ENCODE measurements around the gene LRP1B.

DNA sequence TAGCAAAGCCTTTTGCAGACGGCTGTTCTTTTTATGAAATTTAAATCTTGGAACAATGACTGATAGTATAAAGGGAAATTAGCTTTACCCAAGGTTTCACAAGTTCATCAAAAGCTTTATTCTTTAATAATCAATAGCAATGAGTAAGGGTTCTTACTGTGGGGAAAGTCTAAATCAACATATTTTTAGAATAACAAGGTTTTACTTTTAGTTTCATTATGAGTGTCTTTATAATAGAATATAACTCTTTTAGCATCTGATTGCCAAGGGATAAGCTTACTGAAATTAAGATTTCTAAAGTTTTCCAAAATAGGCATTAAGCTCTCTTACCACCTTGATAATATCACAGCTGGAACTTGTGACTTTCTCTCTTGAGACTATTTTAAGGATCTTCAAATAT, 1489.7 kb downstream of the LRP1B start:
- TF ChIP-seq, protein P1, sequence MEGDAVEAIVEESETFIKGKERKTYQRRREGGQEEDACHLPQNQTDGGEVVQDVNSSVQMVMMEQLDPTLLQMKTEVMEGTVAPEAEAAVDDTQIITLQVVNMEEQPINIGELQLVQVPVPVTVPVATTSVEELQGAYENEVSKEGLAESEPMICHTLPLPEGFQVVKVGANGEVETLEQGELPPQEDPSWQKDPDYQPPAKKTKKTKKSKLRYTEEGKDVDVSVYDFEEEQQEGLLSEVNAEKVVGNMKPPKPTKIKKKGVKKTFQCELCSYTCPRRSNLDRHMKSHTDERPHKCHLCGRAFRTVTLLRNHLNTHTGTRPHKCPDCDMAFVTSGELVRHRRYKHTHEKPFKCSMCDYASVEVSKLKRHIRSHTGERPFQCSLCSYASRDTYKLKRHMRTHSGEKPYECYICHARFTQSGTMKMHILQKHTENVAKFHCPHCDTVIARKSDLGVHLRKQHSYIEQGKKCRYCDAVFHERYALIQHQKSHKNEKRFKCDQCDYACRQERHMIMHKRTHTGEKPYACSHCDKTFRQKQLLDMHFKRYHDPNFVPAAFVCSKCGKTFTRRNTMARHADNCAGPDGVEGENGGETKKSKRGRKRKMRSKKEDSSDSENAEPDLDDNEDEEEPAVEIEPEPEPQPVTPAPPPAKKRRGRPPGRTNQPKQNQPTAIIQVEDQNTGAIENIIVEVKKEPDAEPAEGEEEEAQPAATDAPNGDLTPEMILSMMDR (IDR thresholded peaks at IDR 0.05): no peak
- no peak for TF ChIP-seq POLR2A (IDR thresholded peaks at IDR 0.05)

All from vagina (tissue), 2 donors.